PC-3 (cell line): ENCODE results near the gene FGR.

Experiments
- EZH2 ChIP-seq: fragments of 300-600 bp; sonication (generic); IDR thresholded peaks from one replicate; pipeline ENCODE4 v1.6.1; 2017; ENCODE audit warnings: antibody characterized with exemption, mild to moderate bottlenecking, low read length; ENCODE audit not compliant: unreplicated experiment
- EZH2phosphoT487 ChIP-seq: fragments of 300-600 bp; sonication (generic); IDR thresholded peaks from 2 replicates; pipeline ENCODE4 v1.6.1; 2018; ENCODE audit warnings: mild to moderate bottlenecking, antibody characterized with exemption, low read length, borderline replicate concordance
- TF ChIP-seq, protein P1 (sequence below): fragments of 300-600 bp; sonication (generic); conservative IDR thresholded peaks from 2 replicates; pipeline ENCODE4 v1.5.1; 2017; ENCODE audit warnings: antibody characterized with exemption, low read depth, mild to moderate bottlenecking, low read length

DNA sequence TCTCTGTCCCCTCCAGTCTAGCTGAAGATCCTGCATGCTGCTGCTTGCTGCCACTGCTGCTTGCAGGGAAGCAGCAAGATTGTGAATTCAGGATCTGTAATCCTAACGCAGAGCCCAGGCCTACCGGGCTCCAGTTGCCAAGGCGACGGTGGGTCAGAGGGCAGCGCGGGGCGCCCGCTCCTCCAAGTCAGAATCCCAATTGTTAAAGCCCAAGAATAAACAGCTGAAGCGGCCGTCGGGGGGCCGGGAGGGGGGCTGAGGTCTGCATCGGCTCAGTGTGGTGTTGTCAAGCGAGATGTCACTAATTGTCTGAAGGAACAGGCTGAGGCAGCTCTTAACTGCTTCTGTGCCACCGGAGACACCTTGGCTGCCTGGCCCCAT is 67.8 kb downstream of the FGR start:
- TF ChIP-seq, protein P1, sequence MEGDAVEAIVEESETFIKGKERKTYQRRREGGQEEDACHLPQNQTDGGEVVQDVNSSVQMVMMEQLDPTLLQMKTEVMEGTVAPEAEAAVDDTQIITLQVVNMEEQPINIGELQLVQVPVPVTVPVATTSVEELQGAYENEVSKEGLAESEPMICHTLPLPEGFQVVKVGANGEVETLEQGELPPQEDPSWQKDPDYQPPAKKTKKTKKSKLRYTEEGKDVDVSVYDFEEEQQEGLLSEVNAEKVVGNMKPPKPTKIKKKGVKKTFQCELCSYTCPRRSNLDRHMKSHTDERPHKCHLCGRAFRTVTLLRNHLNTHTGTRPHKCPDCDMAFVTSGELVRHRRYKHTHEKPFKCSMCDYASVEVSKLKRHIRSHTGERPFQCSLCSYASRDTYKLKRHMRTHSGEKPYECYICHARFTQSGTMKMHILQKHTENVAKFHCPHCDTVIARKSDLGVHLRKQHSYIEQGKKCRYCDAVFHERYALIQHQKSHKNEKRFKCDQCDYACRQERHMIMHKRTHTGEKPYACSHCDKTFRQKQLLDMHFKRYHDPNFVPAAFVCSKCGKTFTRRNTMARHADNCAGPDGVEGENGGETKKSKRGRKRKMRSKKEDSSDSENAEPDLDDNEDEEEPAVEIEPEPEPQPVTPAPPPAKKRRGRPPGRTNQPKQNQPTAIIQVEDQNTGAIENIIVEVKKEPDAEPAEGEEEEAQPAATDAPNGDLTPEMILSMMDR: no peak
- TF ChIP-seq EZH2 (no peak), EZH2phosphoT487 (no peak)
